ENCODE data around the gene SULT1E1.

SULT1E1 gene

GRCh38 chr4:69860052-69860451, at the start of gene SULT1E1:
SULT1E1 (minus strand) TSS chr4:69860145; CDS start chr4:69857644, 2,501 bp downstream.
- no peak for TF ChIP-seq GATA3 (IDR thresholded peaks at IDR 0.05; ENCODE audit: low read depth, low read length)
- no peak for TF ChIP-seq GATA2 (IDR thresholded peaks at IDR 0.05; ENCODE audit: low read depth, low read length)

- no peak for TF ChIP-seq GATA2 (IDR thresholded peaks at IDR 0.05; ENCODE audit: low read depth, low read length)
- TF ChIP-seq GATA3 (IDR thresholded peaks at IDR 0.05; ENCODE audit: low read depth, low read length) = no peak
Measured at GRCh38 chr4:69909195-69909594, 49.2 kb upstream of the SULT1E1 start.

GRCh38 chr4:69907151-69907550, 47.2 kb upstream of the SULT1E1 start:
- TF ChIP-seq GATA2 (IDR thresholded peaks at IDR 0.05; ENCODE audit: low read depth, low read length) = no peak
- TF ChIP-seq GATA3 (IDR thresholded peaks at IDR 0.05; ENCODE audit: low read depth, low read length) = no peak

- no peak for TF ChIP-seq GATA3 (IDR thresholded peaks at IDR 0.05; ENCODE audit: low read depth, low read length)
- no peak for TF ChIP-seq GATA2 (IDR thresholded peaks at IDR 0.05; ENCODE audit: low read depth, low read length)
Measured at GRCh38 chr4:69896530-69897116, 36.7 kb upstream of the SULT1E1 start.

- TF ChIP-seq GATA3 (IDR thresholded peaks at IDR 0.05; ENCODE audit: low read depth, low read length) (no peak), GATA2 (IDR thresholded peaks at IDR 0.05; ENCODE audit: low read depth, low read length) (no peak)
Measured at GRCh38 chr4:69894721-69895120, 34.8 kb upstream of the SULT1E1 start.

- TF ChIP-seq GATA3 (IDR thresholded peaks at IDR 0.05; ENCODE audit: low read depth, low read length) = no peak
- no peak for TF ChIP-seq GATA2 (IDR thresholded peaks at IDR 0.05; ENCODE audit: low read depth, low read length)
Measured at GRCh38 chr4:69894186-69894585, 34.2 kb upstream of the SULT1E1 start.

GRCh38 chr4:69888336-69888735, 28.4 kb upstream of the SULT1E1 start:
- TF ChIP-seq GATA3 (IDR thresholded peaks at IDR 0.05; ENCODE audit: low read depth, low read length) = no peak

GRCh38 chr4:69882150-69882549, 22.2 kb upstream of the SULT1E1 start:
- no peak for TF ChIP-seq GATA2 (IDR thresholded peaks at IDR 0.05; ENCODE audit: low read depth, low read length)
- TF ChIP-seq GATA3 (IDR thresholded peaks at IDR 0.05; ENCODE audit: low read depth, low read length) = no peak

- TF ChIP-seq GATA3 (IDR thresholded peaks at IDR 0.05; ENCODE audit: low read depth, low read length) (no peak), GATA2 (IDR thresholded peaks at IDR 0.05; ENCODE audit: low read depth, low read length) (no peak)
Measured at GRCh38 chr4:69881173-69881773, 21.3 kb upstream of the SULT1E1 start.

GRCh38 chr4:69878250-69878649, 18.3 kb upstream of the SULT1E1 start:
- TF ChIP-seq GATA3 (IDR thresholded peaks at IDR 0.05; ENCODE audit: low read depth, low read length) = no peak
- no peak for TF ChIP-seq GATA2 (IDR thresholded peaks at IDR 0.05; ENCODE audit: low read depth, low read length)

GRCh38 chr4:69877453-69877852, 17.5 kb upstream of the SULT1E1 start:
- TF ChIP-seq GATA2 (IDR thresholded peaks at IDR 0.05; ENCODE audit: low read depth, low read length) = no peak
- TF ChIP-seq GATA3 (IDR thresholded peaks at IDR 0.05; ENCODE audit: low read depth, low read length) = no peak

- TF ChIP-seq GATA2 (IDR thresholded peaks at IDR 0.05; ENCODE audit: low read depth, low read length) (no peak), GATA3 (IDR thresholded peaks at IDR 0.05; ENCODE audit: low read depth, low read length) (no peak)
Measured at GRCh38 chr4:69876071-69876470, 16.1 kb upstream of the SULT1E1 start.

GRCh38 chr4:69875576-69875975, 15.6 kb upstream of the SULT1E1 start:
- TF ChIP-seq GATA2 (IDR thresholded peaks at IDR 0.05; ENCODE audit: low read depth, low read length) (no peak), GATA3 (IDR thresholded peaks at IDR 0.05; ENCODE audit: low read depth, low read length) (no peak)

GRCh38 chr4:69874507-69874906, 14.6 kb upstream of the SULT1E1 start:
- no peak for TF ChIP-seq GATA2 (IDR thresholded peaks at IDR 0.05; ENCODE audit: low read depth, low read length)
- no peak for TF ChIP-seq GATA3 (IDR thresholded peaks at IDR 0.05; ENCODE audit: low read depth, low read length)

GRCh38 chr4:69861756-69862155, 1.8 kb upstream of the SULT1E1 start:
- TF ChIP-seq GATA2 (IDR thresholded peaks at IDR 0.05; ENCODE audit: low read depth, low read length) (no peak), GATA3 (IDR thresholded peaks at IDR 0.05; ENCODE audit: low read depth, low read length) (no peak)

Measured in SH-SY5Y (cell line).